Measurements from ENCODE around the gene ME1. TPM values are rescaled to one million over a fixed set of nuclear protein-coding genes. Genes with fewer than 3 reads are reported as not detected.

ME1 gene
- total and polyA plus RNA-seq, 2 of the 13 experiments (the other 11 are each of a cell fraction or from before 2014, with no cell fraction given): not detected

- TF ChIP-seq MAFK (conservative IDR thresholded peaks at IDR 0.05 in 1 of 2, IDR thresholded peaks at IDR 0.05 in 1 of 2; ENCODE audit: low read length in 2 of 2): no peak
- no peak for TF ChIP-seq MLXIP (CRISPR knock-in tag; IDR thresholded peaks at IDR 0.05; ENCODE audit: borderline replicate concordance)
- 0 out of 2 replicates have a peak, but pooled peaks have one; percentile 33 for TF ChIP-seq RAD21 (CRISPR knock-in tag; IDR thresholded peaks at IDR 0.05)
- TF ChIP-seq FOXA1 (IDR thresholded peaks at IDR 0.05): no peak
- TF ChIP-seq FOXA1 (CRISPR knock-in tag; IDR thresholded peaks at IDR 0.05): no peak
- TF ChIP-seq SMC3 (IDR thresholded peaks at IDR 0.05; ENCODE audit: low read length): peak; percentile 67
- TF ChIP-seq PAWR (CRISPR knock-in tag; IDR thresholded peaks at IDR 0.05; ENCODE audit: borderline replicate concordance): no peak
- no peak for TF ChIP-seq NKX3-1 (CRISPR knock-in tag; IDR thresholded peaks at IDR 0.05)
These were observed 12.8 kb downstream of the ME1 start (continued) for GRCh38 chr6:83417880-83418663.

GRCh38 chr6:83413068-83413467 is 17.8 kb downstream of the ME1 start:
- Histone ChIP-seq H3K4me1 (ENCODE audit: insufficient read depth, low read length) (no peaks in the 10 kb centered on the region), H3K4me2 (ENCODE audit: low read depth, low read length) (no peak overlapping the region), H3K9me3 (ENCODE audit: low read length) (no peaks in the 10 kb centered on the region), H3K27ac (ENCODE audit: extremely low read length, insufficient read depth, low read length) (no peak overlapping the region), H2AFZ (ENCODE audit: low read length) (no peak overlapping the region), H4K20me1 (ENCODE audit: insufficient read depth, low read length) (no peaks in the 10 kb centered on the region), H3K4me3 (replicated peaks in 1 of 3; ENCODE audit: insufficient read depth in 1 of 3, low read depth in 2 of 3, low read length in 3 of 3) (no peak overlapping the region), H3K36me3 (replicated peaks in 1 of 2; ENCODE audit: control insufficient read depth in 1 of 2, insufficient read depth in 2 of 2, low read length in 2 of 2) (no peaks in the 10 kb centered on the region), H3K27me3 (ENCODE audit: control insufficient read depth in 1 of 2, insufficient read depth in 2 of 2, low read length in 2 of 2) (no peaks in the 10 kb centered on the region), H3K79me2 (ENCODE audit: insufficient read depth, low read length) (no peaks in the 10 kb centered on the region), H3K9ac (ENCODE audit: insufficient read depth, low read depth, low read length) (no peak overlapping the region)
- BruUV-seq (replicated peaks): no TSS peak
- ChIA-PET CTCF (ENCODE audit: low intra/inter-chr PET ratio, low total read pairs) (no interaction called here), POLR2A (no interaction called here)
- in situ Hi-C loops (cut with HindIII; ENCODE audit: extremely low pct_ligation_motif_present, low pct_unique_long_range_greater_than_20kb) (no loop called here), intact Hi-C loops (cut with micrococcal nuclease; ENCODE audit: unreplicated experiment) (no loop called here)
- DNase-seq (ENCODE audit: low spot score) (no peak), ATAC-seq (no peak), FAIRE-seq (no peak)
- WGBS (ENCODE audit: low lambda C conversion rate): 0% methylated on average over 2 of the region's 2 CpGs
- TF ChIP-seq ZNF331 (CRISPR knock-in tag; IDR thresholded peaks at IDR 0.05) (no peak), ZNF549 (CRISPR knock-in tag; IDR thresholded peaks at IDR 0.05) (no peak), ZNF276 (CRISPR knock-in tag; IDR thresholded peaks at IDR 0.05; ENCODE audit: low read depth) (no peak), PCBP2 (optimal IDR thresholded peaks at IDR 0.05; ENCODE audit: low read depth, low read length, poor library complexity, severe bottlenecking) (no peak), ZNF142 (CRISPR knock-in tag; IDR thresholded peaks at IDR 0.05) (no peak)
